Kidney epithelial cell (primary cell): ENCODE data around the gene RCAN3. TPM values are rescaled to one million over a fixed set of nuclear protein-coding genes. Genes with fewer than 3 reads are reported as not detected.

Experiments used
- DNase-seq: peaks from one replicate; pipeline ENCODE4 v3.0.0-alpha.2; 2010; ENCODE audit warnings: low read depth
- H3K27me3 ChIP-seq: 2 replicates; pipeline ENCODE4 v1.6.0; 2011; ENCODE audit warnings: low read length; ENCODE audit not compliant: control insufficient read depth, insufficient read depth
- H3K36me3 ChIP-seq: 2 replicates; pipeline ENCODE4 v1.5.1; 2011; ENCODE audit warnings: low read length; ENCODE audit not compliant: control insufficient read depth, insufficient read depth
- H3K4me3 ChIP-seq: 2 replicates; pipeline ENCODE4 v1.5.1; 2011; ENCODE audit warnings: low read depth, mild to moderate bottlenecking, control low read depth, low read length
- total RNA-seq: library from RNA; depleted of rRNA; stranded (reverse); fragments of >200 nt; gene quantifications from 2 replicates; pipeline ENCODE4 v1.2.3, GENCODE V29; 2015
- TF ChIP-seq, protein P1 (sequence below): IDR thresholded peaks from 2 replicates; pipeline ENCODE4 v1.5.1; 2011; ENCODE audit warnings: mild to moderate bottlenecking, moderate library complexity, low read length, control low read depth, inconsistent platforms; ENCODE audit not compliant: insufficient read depth, poor library complexity, severe bottlenecking

The RCAN3 gene
- total RNA-seq, 1 donor from 2014 or later, result 24.4 TPM

DNA sequence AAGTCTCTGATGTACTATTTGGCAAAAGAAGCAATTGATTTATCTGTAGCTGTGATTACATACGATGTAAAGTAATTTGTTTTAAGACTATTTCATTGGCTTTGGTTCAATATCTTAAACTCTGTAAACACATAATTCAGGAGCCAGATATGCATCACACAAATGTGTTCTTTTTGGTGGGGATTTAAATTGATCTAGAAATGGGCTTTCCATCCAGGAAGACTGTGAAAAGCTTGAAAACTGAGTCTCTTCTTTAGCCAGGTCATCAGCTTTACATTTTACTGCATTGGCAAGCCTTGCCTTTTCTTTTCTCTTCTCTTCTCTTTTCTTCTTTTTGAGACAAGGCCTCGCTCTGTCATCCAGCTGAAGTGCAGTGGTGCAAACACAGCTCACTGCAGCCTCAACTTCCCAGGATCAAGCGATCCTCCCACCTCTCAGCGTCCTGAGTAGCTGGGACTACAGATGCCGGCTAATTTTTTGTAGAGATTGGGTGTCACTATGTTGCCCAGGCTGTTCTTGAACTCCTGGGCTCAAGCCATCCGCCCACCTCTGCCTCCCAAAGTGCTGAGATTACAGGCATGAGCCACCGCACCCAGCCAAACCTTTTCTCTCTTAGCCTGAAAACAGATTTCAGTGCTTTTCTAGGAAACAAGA lies 1.4 kb downstream of the RCAN3 start:
- no peak for DNase-seq
- H3K36me3 ChIP-seq, result no peaks in the 10 kb centered on the region
- no peaks in the 10 kb centered on the region for H3K27me3 ChIP-seq
- TF ChIP-seq, protein P1, sequence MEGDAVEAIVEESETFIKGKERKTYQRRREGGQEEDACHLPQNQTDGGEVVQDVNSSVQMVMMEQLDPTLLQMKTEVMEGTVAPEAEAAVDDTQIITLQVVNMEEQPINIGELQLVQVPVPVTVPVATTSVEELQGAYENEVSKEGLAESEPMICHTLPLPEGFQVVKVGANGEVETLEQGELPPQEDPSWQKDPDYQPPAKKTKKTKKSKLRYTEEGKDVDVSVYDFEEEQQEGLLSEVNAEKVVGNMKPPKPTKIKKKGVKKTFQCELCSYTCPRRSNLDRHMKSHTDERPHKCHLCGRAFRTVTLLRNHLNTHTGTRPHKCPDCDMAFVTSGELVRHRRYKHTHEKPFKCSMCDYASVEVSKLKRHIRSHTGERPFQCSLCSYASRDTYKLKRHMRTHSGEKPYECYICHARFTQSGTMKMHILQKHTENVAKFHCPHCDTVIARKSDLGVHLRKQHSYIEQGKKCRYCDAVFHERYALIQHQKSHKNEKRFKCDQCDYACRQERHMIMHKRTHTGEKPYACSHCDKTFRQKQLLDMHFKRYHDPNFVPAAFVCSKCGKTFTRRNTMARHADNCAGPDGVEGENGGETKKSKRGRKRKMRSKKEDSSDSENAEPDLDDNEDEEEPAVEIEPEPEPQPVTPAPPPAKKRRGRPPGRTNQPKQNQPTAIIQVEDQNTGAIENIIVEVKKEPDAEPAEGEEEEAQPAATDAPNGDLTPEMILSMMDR, result no peak
- peak overlapping the region; percentile 79 for H3K4me3 ChIP-seq

DNA sequence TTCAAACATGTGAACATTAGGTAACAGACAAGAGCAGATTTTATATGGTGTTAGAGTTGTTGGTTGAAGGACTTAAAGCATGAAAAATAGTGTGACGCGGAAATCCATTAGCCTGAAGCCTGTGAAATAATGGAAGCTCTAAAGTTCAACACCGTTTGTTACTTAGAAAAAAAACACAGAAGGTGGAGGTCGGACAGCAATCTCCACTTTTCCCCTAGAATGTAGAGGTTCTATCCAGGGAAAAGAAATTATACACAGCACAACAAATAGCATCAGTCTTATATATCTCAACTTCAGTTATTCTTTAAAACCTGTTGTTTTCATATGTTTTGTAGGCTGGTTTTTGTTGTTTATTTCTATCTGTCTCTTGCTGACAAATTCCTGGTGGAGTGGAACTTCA lies 1.9 kb downstream of the RCAN3 start:
- Histone ChIP-seq H3K36me3 (no peaks in the 10 kb centered on the region), H3K4me3 (no peak overlapping the region), H3K27me3 (no peaks in the 10 kb centered on the region)
- TF ChIP-seq, protein P1, result no peak
- no peak for DNase-seq

DNA sequence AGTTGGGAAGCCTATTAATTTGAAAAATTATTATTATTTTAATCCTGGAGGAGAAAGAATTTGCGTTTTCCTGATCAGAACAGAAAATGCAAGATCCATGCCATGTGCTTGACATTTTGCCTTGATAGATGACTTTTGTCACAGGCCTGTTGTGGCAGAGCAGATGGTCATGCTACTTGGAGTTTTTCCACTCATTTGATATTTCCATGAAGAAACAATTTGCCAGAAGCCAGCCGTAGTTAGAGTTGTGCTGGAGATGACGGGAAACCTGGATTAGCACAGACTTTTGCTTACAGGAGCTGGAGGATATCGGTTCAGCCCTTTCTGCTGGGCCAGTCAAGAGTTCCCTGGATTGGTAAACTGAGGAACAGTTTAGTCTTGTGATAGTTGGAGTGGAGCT lies 3.2 kb downstream of the RCAN3 start:
- no peak overlapping the region for H3K4me3 ChIP-seq
- DNase-seq, result no peak
- no peaks in the 10 kb centered on the region for H3K27me3 ChIP-seq
- H3K36me3 ChIP-seq, result no peaks in the 10 kb centered on the region
- TF ChIP-seq, protein P1, result no peak

DNA sequence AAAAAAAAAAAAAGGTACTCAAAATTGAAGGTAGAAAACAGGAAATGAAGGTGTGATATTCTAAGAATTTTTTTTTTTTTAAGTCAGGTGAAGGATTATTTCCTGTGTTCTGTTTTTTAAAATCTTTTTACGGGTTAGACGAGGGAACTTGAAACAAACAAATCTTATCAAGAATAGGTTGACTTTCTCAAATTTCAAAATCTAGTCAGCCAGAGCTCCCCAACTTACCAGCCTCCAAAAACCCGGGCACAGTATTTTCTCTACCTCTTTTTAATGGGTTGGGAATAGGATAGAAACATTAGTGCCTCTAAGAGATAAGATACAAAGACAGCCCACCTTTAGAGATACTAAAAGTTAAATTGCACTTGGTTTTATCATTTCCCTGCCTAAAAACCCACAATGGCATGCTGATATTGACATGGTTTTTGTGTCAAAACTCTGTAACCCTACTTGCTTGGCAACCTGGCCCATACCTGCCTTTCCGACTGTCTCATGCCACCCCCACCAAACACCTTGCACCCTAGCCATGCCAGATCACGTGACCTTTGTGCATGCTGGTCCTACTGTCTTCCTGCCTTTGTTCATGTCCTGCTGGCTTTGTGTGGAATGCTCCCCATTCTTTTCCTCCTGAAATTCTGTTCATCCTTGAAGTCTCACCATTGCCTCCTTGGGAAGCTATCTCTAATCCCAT lies 4.2 kb downstream of the RCAN3 start:
- Histone ChIP-seq H3K27me3 (no peaks in the 10 kb centered on the region), H3K36me3 (no peaks in the 10 kb centered on the region), H3K4me3 (no peak overlapping the region)
- DNase-seq, result no peak
- TF ChIP-seq, protein P1, result no peak

DNA sequence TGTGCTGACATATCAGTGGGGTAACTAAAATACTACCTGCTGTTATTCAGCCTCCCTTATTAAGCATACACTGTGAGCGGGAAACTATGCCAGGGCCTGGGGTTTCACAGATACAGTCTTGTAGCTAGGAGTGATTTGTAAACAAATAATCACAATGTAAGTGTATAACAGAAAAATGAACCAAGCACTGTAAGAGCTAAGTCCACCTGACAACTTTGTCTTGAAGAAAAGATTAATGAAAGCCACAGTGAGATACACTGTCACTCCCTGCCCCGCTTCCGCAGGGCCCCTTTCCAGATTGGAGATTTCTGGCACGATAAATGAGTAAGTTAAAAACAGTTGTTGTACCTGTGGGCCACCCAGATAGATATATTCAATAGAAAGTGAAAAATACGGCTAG lies 4.8 kb downstream of the RCAN3 start:
- TF ChIP-seq, protein P1, result no peak
- no peaks in the 10 kb centered on the region for H3K36me3 ChIP-seq
- H3K27me3 ChIP-seq, result no peaks in the 10 kb centered on the region
- no peak overlapping the region for H3K4me3 ChIP-seq
- no peak for DNase-seq
